Hepatocyte (in vitro differentiated cells): Measurements from ENCODE around the gene COX14. TPM values are rescaled to one million over a fixed set of nuclear protein-coding genes. Genes with fewer than 3 reads are reported as not detected.

ENCODE experiments used
- DNase-seq: peaks from one replicate; pipeline ENCODE4 v3.0.0-alpha.2; 2016; ENCODE audit warnings: low spot score
- H2AFZ ChIP-seq: fragments of 200-600 bp; sonication (generic); 2 replicates; pipeline ENCODE4 v1.6.0; 2016; ENCODE audit warnings: antibody characterized with exemption, mild to moderate bottlenecking
- H3K27ac ChIP-seq: fragments of 200-600 bp; sonication (generic); 2 replicates; pipeline ENCODE4 v1.5.1; 2016; ENCODE audit warnings: mild to moderate bottlenecking
- H3K27me3 ChIP-seq: fragments of 200-600 bp; sonication (generic); 2 replicates; pipeline ENCODE4 v1.6.1; 2016
- H3K36me3 ChIP-seq: fragments of 200-600 bp; sonication (generic); replicated peaks from 2 replicates; pipeline ENCODE4 v1.5.1; 2016; ENCODE audit warnings: low read depth; ENCODE audit not compliant: insufficient read depth
- H3K4me1 ChIP-seq: fragments of 200-600 bp; sonication (generic); 2 replicates; pipeline ENCODE4 v1.5.1; 2016; ENCODE audit warnings: mild to moderate bottlenecking, moderate library complexity; ENCODE audit not compliant: insufficient read depth
- H3K4me2 ChIP-seq: fragments of 200-600 bp; sonication (generic); 2 replicates; pipeline ENCODE4 v1.6.0; 2016
- H3K4me3 ChIP-seq: fragments of 200-600 bp; sonication (generic); 2 replicates; pipeline ENCODE4 v1.5.1; 2016; ENCODE audit warnings: mild to moderate bottlenecking
- H3K79me2 ChIP-seq: fragments of 200-600 bp; sonication (generic); 2 replicates; pipeline ENCODE4 v1.6.0; 2017; ENCODE audit warnings: mild to moderate bottlenecking
- H3K9me2 ChIP-seq: fragments of 200-600 bp; sonication (generic); replicated peaks from 2 replicates; pipeline ENCODE4 v1.6.0; 2017; ENCODE audit warnings: mild to moderate bottlenecking; ENCODE audit not compliant: insufficient read depth
- H3K9me3 ChIP-seq: fragments of 200-600 bp; sonication (generic); 2 replicates; pipeline ENCODE4 v1.5.1; 2016; ENCODE audit warnings: low read depth, mild to moderate bottlenecking
- H4K20me1 ChIP-seq: fragments of 200-600 bp; sonication (generic); 2 replicates; pipeline ENCODE4 v1.6.0; 2016; ENCODE audit warnings: mild to moderate bottlenecking; ENCODE audit not compliant: insufficient read depth, poor library complexity, severe bottlenecking
- CTCF ChIP-seq: fragments of 200-600 bp; sonication (generic); IDR thresholded peaks from 2 replicates; pipeline ENCODE4 v1.5.1; 2016; ENCODE audit warnings: antibody characterized with exemption, mild to moderate bottlenecking; ENCODE audit not compliant: poor library complexity
- EZH2 ChIP-seq: fragments of 200-600 bp; sonication (generic); IDR thresholded peaks from 2 replicates; pipeline ENCODE4 v1.6.1; 2016; ENCODE audit warnings: antibody characterized with exemption, mild to moderate bottlenecking, borderline replicate concordance
- EZH2phosphoT487 ChIP-seq: fragments of 200-600 bp; sonication (generic); IDR thresholded peaks from one replicate; pipeline ENCODE4 v1.6.1; 2018; ENCODE audit warnings: antibody characterized with exemption, mild to moderate bottlenecking, low read depth, moderate library complexity; ENCODE audit not compliant: unreplicated experiment, severe bottlenecking
- WGBS: methylation state at CpG from one replicate; pipeline ENCODE4 v1.1.6; 2016; ENCODE audit warnings: low lambda C conversion rate; ENCODE audit errors: missing lambda C conversion rate; 5-methylcytosine and 5-hydroxymethylcytosine counted together
- polyA plus RNA-seq: library from polyadenylated mRNA; unstranded; fragments of >200 nt; fragmentation: Nextera tagmentation; extraction: Ambion mirVana; gene quantifications from 2 replicates; pipeline ENCODE4 v1.2.1, GENCODE V29; 2016
- total RNA-seq: library from RNA; depleted of rRNA; stranded (reverse); fragments of >200 nt; gene quantifications from 2 replicates; pipeline ENCODE4 v1.2.3, GENCODE V29; 2014

The COX14 gene
- total and polyA plus RNA-seq, 2 experiments from 2014 or later = 61.5 to 186 TPM

GRCh38 chr12:50110127-50110761 is 1.8 kb upstream of the COX14 start:
- peaks cover 24% of the 10 kb centered on the region for H3K4me1 ChIP-seq
- DNase-seq = peak; percentile 76

GRCh38 chr12:50110762-50111351 is 1.2 kb upstream of the COX14 start:
- DNase-seq = peak; percentile 70
- TF ChIP-seq CTCF (no peak), EZH2 (no peak), EZH2phosphoT487 (no peak)
- H3K9me2 ChIP-seq = no peaks in the 10 kb centered on the region
- peaks cover 24% of the 10 kb centered on the region for H3K4me1 ChIP-seq
- H3K4me3 ChIP-seq = no peak overlapping the region
- peaks cover 5% of the 10 kb centered on the region for H4K20me1 ChIP-seq
- 62% methylated on average over 7 of the region's 7 CpGs for WGBS
- no peaks in the 10 kb centered on the region for H3K27me3 ChIP-seq
- peak overlapping the region; percentile 64 for H3K4me2 ChIP-seq
- H3K36me3 ChIP-seq = no peaks in the 10 kb centered on the region
- peak overlapping the region; percentile 94 for H3K27ac ChIP-seq
- H3K9me3 ChIP-seq = no peaks in the 10 kb centered on the region
- H2AFZ ChIP-seq = peak overlapping the region; percentile 7
- peaks cover 29% of the 10 kb centered on the region for H3K79me2 ChIP-seq

More at GRCh38 chr12:50110127-50110761, 1.8 kb upstream of the COX14 start:
- peaks cover 26% of the 10 kb centered on the region for H3K79me2 ChIP-seq
- no peaks in the 10 kb centered on the region for H3K9me2 ChIP-seq
- H4K20me1 ChIP-seq = peaks cover 5% of the 10 kb centered on the region
- peak overlapping the region; percentile 64 for H3K4me2 ChIP-seq
- H3K27me3 ChIP-seq = no peaks in the 10 kb centered on the region
- H3K36me3 ChIP-seq = no peaks in the 10 kb centered on the region
- no peak for TF ChIP-seq EZH2phosphoT487
- TF ChIP-seq CTCF = no peak
- no peak for TF ChIP-seq EZH2
- H3K4me3 ChIP-seq = no peak overlapping the region
- H3K27ac ChIP-seq = peak overlapping the region; percentile 94
- 49% methylated on average over 8 of the region's 8 CpGs for WGBS
- no peaks in the 10 kb centered on the region for H3K9me3 ChIP-seq
- peak overlapping the region; percentile 14 for H2AFZ ChIP-seq

- no peak overlapping the region for H3K4me3 ChIP-seq
- WGBS = 4% methylated on average over 13 of the region's 19 CpGs
Observed at GRCh38 chr12:50111395-50111692, 692 bp upstream of the COX14 start.

More at GRCh38 chr12:50111395-50111692, 692 bp upstream of the COX14 start:
- Histone ChIP-seq H4K20me1 (peaks cover 5% of the 10 kb centered on the region), H3K79me2 (peaks cover 34% of the 10 kb centered on the region), H3K4me1 (peaks cover 24% of the 10 kb centered on the region), H2AFZ (peak overlapping the region; percentile 7), H3K4me2 (peak overlapping the region; percentile 64), H3K27me3 (no peaks in the 10 kb centered on the region), H3K9me2 (no peaks in the 10 kb centered on the region), H3K9me3 (no peaks in the 10 kb centered on the region), H3K27ac (peak overlapping the region; percentile 94), H3K36me3 (no peaks in the 10 kb centered on the region)
- DNase-seq = no peak
- TF ChIP-seq CTCF (no peak), EZH2 (no peak), EZH2phosphoT487 (no peak)
